ENCODE results near the gene RPL31.

The RPL31 gene

DNA sequence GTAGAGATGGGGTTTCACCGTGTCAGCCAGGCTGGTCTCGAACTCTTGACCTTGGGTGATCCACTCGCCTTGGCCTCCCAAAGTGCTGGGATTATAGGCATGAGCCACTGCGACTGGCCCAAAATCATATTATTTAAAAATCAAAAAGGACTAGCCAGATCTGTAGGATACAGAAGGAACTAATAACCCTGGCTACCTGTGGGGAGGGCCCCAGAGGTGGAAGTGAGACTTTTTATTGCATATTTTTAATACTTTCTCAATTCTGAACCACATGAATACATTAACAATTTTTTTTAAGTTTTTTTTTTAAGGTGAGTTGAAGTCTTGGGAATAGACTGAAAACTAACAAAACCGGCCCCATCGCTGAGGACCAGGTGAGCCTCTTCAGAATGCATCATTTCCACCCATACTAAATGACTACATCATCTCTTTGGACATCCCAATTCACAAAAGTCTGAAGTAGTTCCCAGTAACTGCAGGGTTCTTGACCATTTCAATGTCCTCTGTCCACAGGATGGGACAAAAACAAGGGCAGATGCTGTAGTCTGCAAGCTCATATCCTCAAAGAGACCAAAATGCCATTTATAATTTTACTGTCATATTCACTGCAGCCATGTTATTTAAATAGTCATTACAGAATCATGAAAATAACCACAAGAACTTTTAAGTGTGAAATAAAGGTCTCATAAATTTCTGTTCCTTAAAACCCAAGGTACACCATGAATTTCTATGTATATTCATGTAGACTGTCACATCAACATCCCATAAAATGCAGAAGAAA is 21.4 kb downstream of the RPL31 start:
- no peaks in the 10 kb centered on the region for H4K20me1 ChIP-seq (ENCODE audit: insufficient read depth, low read length)
- H3K27me3 ChIP-seq (ENCODE audit: insufficient read depth, low read length), result no peaks in the 10 kb centered on the region
- H3K4me1 ChIP-seq (ENCODE audit: insufficient read depth, low read length, severe bottlenecking), result no peaks in the 10 kb centered on the region
- H3K9me2 ChIP-seq (ENCODE audit: low read depth, low read length), result no peaks in the 10 kb centered on the region
- no peak overlapping the region for H3K4me2 ChIP-seq (ENCODE audit: low read length)
- H3K4me3 ChIP-seq (ENCODE audit: low read depth, low read length, poor library complexity, severe bottlenecking), result no peak overlapping the region
- no peaks in the 10 kb centered on the region for H3F3A ChIP-seq (ENCODE audit: insufficient read depth, low read length)
- no peak for TF ChIP-seq CTCF (IDR thresholded peaks at IDR 0.05; ENCODE audit: low read length)
- no peak for TF ChIP-seq EZH2 (IDR thresholded peaks at IDR 0.05; ENCODE audit: borderline replicate concordance, low read length)
- no peak overlapping the region for H3K9ac ChIP-seq (ENCODE audit: low read length)
- peaks cover 10% of the 10 kb centered on the region; the same call in 1 of the 2 replicates for H3K36me3 ChIP-seq (ENCODE audit: insufficient read depth, low read length)
- no peaks in the 10 kb centered on the region for H3K79me2 ChIP-seq (ENCODE audit: insufficient read depth, low read length)
- no peak overlapping the region for H3K27ac ChIP-seq (ENCODE audit: low read depth, low read length, poor library complexity, severe bottlenecking)
- H2AFZ ChIP-seq (ENCODE audit: low read length), result no peak overlapping the region
- H3K9me3 ChIP-seq (ENCODE audit: low read length), result no peaks in the 10 kb centered on the region

- Histone ChIP-seq H3K36me3 (ENCODE audit: insufficient read depth, low read length) (peaks cover 2% of the 10 kb centered on the region; the same call in 1 of the 2 replicates), H3K27ac (ENCODE audit: low read depth, low read length, poor library complexity, severe bottlenecking) (no peak overlapping the region), H4K20me1 (ENCODE audit: insufficient read depth, low read length) (no peaks in the 10 kb centered on the region), H2AFZ (ENCODE audit: low read length) (no peak overlapping the region), H3K4me1 (ENCODE audit: insufficient read depth, low read length, severe bottlenecking) (no peaks in the 10 kb centered on the region), H3F3A (ENCODE audit: insufficient read depth, low read length) (no peaks in the 10 kb centered on the region), H3K9me3 (ENCODE audit: low read length) (no peaks in the 10 kb centered on the region), H3K79me2 (ENCODE audit: insufficient read depth, low read length) (no peaks in the 10 kb centered on the region), H3K9me2 (ENCODE audit: low read depth, low read length) (no peaks in the 10 kb centered on the region), H3K9ac (ENCODE audit: low read length) (no peak overlapping the region), H3K4me2 (ENCODE audit: low read length) (no peak overlapping the region), H3K27me3 (ENCODE audit: insufficient read depth, low read length) (no peaks in the 10 kb centered on the region; the same call in 1 of the 2 replicates), H3K4me3 (ENCODE audit: low read depth, low read length, poor library complexity, severe bottlenecking) (no peak overlapping the region)
- no peak for TF ChIP-seq EZH2 (IDR thresholded peaks at IDR 0.05; ENCODE audit: borderline replicate concordance, low read length)
- TF ChIP-seq CTCF (IDR thresholded peaks at IDR 0.05; ENCODE audit: low read length), result no peak
Observed at GRCh38 chr2:101025561-101025960, 23.5 kb downstream of the RPL31 start.

DNA sequence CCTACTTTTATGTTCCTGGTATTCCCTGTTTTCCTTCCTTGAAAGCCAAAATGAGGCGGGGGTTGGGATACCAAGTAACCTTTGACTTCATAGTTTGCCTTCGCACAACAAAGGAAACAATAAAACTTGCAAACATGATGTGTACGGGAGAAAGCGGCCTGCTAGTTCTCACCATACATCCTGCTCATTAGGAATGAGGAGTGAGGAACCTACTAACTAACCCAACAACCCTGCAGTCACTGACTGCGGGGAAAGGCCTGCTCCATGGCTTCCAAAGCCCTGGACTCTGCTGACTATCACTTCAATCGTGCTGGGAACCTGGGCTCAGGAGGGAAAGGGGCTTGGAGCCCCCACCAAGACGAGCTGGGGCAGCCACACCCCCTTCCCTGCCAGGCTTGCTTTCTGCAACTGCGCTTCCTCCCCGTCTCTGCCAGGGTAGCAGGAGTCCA is 24.2 kb downstream of the RPL31 start:
- no peak for TF ChIP-seq CTCF (IDR thresholded peaks at IDR 0.05; ENCODE audit: low read length)
- TF ChIP-seq EZH2 (IDR thresholded peaks at IDR 0.05; ENCODE audit: borderline replicate concordance, low read length), result no peak
- no peaks in the 10 kb centered on the region for H3K9me2 ChIP-seq (ENCODE audit: low read depth, low read length)
- no peaks in the 10 kb centered on the region for H3K36me3 ChIP-seq (ENCODE audit: insufficient read depth, low read length)
- no peaks in the 10 kb centered on the region; the same call in 1 of the 2 replicates for H3K27me3 ChIP-seq (ENCODE audit: insufficient read depth, low read length)
- H3K4me3 ChIP-seq (ENCODE audit: low read depth, low read length, poor library complexity, severe bottlenecking), result no peak overlapping the region
- H3K9ac ChIP-seq (ENCODE audit: low read length), result no peak overlapping the region
- no peak overlapping the region for H3K27ac ChIP-seq (ENCODE audit: low read depth, low read length, poor library complexity, severe bottlenecking)
- H3K79me2 ChIP-seq (ENCODE audit: insufficient read depth, low read length), result no peaks in the 10 kb centered on the region
- H3K4me2 ChIP-seq (ENCODE audit: low read length), result no peak overlapping the region
- H4K20me1 ChIP-seq (ENCODE audit: insufficient read depth, low read length), result no peaks in the 10 kb centered on the region
- H2AFZ ChIP-seq (ENCODE audit: low read length), result no peak overlapping the region
- no peaks in the 10 kb centered on the region for H3K4me1 ChIP-seq (ENCODE audit: insufficient read depth, low read length, severe bottlenecking)
- H3K9me3 ChIP-seq (ENCODE audit: low read length), result no peaks in the 10 kb centered on the region
- H3F3A ChIP-seq (ENCODE audit: insufficient read depth, low read length), result no peaks in the 10 kb centered on the region

Data from OCI-LY1 (cell line).